CD4-positive, CD25-positive, alpha-beta regulatory T cell (primary cell): ENCODE data around the gene S100A4. TPM values are rescaled to one million over a fixed set of nuclear protein-coding genes. Genes with fewer than 3 reads are reported as not detected.

Experiments used
- ATAC-seq, 2 donors: fragments of 150-1000 bp; cut with Tn5 transposase; one replicate each; pipeline ENCODE4 v1.10.0; 2021; ENCODE audit warnings: low read depth in 2 of 2, moderate number of reproducible peaks in 2 of 2, moderate library complexity in 1 of 2
- DNase-seq, 3 donors: peaks; one replicate each; pipeline versions ENCODE4 v3.0.0 to v3.0.0-alpha.2; 2012 to 2022; ENCODE audit warnings: mixed read lengths in 1 of 3
- H3K27ac ChIP-seq: one replicate; pipeline ENCODE4 v1.7.0; 2013; ENCODE audit warnings: mild to moderate bottlenecking, low read length; ENCODE audit not compliant: insufficient read depth, poor library complexity, severe bottlenecking
- H3K27me3 ChIP-seq: one replicate; pipeline ENCODE4 v1.7.0; 2013; ENCODE audit warnings: low read length; ENCODE audit not compliant: control insufficient read depth, insufficient read depth
- H3K36me3 ChIP-seq: one replicate; pipeline ENCODE4 v1.7.0; 2013; ENCODE audit warnings: mild to moderate bottlenecking, low read length, moderate library complexity; ENCODE audit not compliant: control insufficient read depth, insufficient read depth
- H3K4me1 ChIP-seq: 2 replicates; pipeline ENCODE4 v1.7.0; 2013; ENCODE audit warnings: mild to moderate bottlenecking, low read length; ENCODE audit not compliant: insufficient read depth, control insufficient read depth, poor library complexity, severe bottlenecking
- H3K4me3 ChIP-seq: one replicate; pipeline ENCODE4 v1.7.0; 2013; ENCODE audit warnings: low read depth, mild to moderate bottlenecking, low read length, moderate library complexity
- H3K9me3 ChIP-seq, 2 experiments: 1 replicate in 1 of 2; 2 replicates in 1 of 2; pipeline ENCODE4 v1.7.0; 2013; ENCODE audit warnings: low read length in 2 of 2, mild to moderate bottlenecking in 1 of 2, moderate library complexity in 1 of 2; ENCODE audit not compliant: control insufficient read depth in 2 of 2
- H3K27ac Mint-ChIP-seq, 3 donors: one replicate each; pipeline ENCODE4 v1.8.0; 2020 to 2022; ENCODE audit warnings: mild to moderate bottlenecking in 3 of 3, mixed read lengths in 3 of 3, moderate library complexity in 2 of 3
- H3K27me3 Mint-ChIP-seq: one replicate; pipeline ENCODE4 v1.8.0; 2022; ENCODE audit warnings: mild to moderate bottlenecking, mixed read lengths
- H3K36me3 Mint-ChIP-seq: one replicate; pipeline ENCODE4 v1.8.0; 2020; ENCODE audit warnings: mixed read lengths
- H3K4me1 Mint-ChIP-seq, 4 donors: one replicate each; pipeline ENCODE4 v1.8.0; 2020 to 2022; ENCODE audit warnings: mixed read lengths in 4 of 4, mild to moderate bottlenecking in 1 of 4
- H3K4me3 Mint-ChIP-seq, 4 donors: one replicate each; pipeline ENCODE4 v1.8.0; 2020 to 2022; ENCODE audit warnings: mild to moderate bottlenecking in 4 of 4, mixed read lengths in 4 of 4, moderate library complexity in 3 of 4
- H3K9me3 Mint-ChIP-seq, 7 donors: one replicate each; pipeline ENCODE4 v1.8.0; 2020 to 2022; ENCODE audit warnings: mixed read lengths in 7 of 7, mild to moderate bottlenecking in 3 of 7, moderate library complexity in 2 of 7
- polyA plus RNA-seq, 4 donors: library from polyadenylated mRNA; unstranded; fragments of 300-500 nt; fragmentation: Illumina TruSeq; gene quantifications; one replicate each; pipeline ENCODE4 v1.2.3, GENCODE V29; 2021
- total RNA-seq: library from RNA; stranded (reverse); gene quantifications from one replicate; pipeline ENCODE4 v1.2.3, GENCODE V29; 2022

Gene S100A4
- total and polyA plus RNA-seq, 5 donors from 2014 or later: 928 to 4,309 (median 2,680) TPM

DNA sequence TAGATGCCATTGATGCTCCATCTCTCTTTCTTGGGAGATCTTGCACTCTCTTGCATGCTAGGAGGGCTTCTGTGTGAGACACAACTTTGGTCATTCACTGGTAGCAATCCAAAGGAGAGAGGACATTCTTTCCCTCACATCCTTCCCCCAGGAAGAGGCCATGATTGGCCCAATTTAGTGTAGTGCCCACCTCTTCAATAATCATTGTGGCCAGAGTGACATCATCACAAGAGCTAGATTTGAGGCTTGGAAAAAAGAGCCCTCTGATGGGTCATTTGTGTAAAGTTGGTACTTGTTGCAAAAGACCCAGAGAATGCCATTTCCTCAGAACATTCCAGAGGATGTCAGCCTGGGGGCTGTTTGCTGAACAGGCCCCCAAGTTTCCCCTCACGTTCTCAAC, 40.0 kb downstream of the S100A4 start:
- Histone ChIP-seq H3K36me3 (no peaks in the 10 kb centered on the region), H3K9me3 (no peaks in the 10 kb centered on the region), H3K27me3 (no peaks in the 10 kb centered on the region), H3K4me3 (no peak overlapping the region), H3K4me1 (no peaks in the 10 kb centered on the region), H3K27ac (no peak overlapping the region)
- H3K4me3 Mint-ChIP-seq: no peak overlapping the region
- no peak for DNase-seq
- no peaks in the 10 kb centered on the region for H3K36me3 Mint-ChIP-seq
- no peak for ATAC-seq
- H3K27me3 Mint-ChIP-seq: peaks cover 19% of the 10 kb centered on the region
- H3K4me1 Mint-ChIP-seq: peaks cover 0 to under 1% (median 0%) of the 10 kb centered on the region in 4 donors
- peaks cover 0 to 3% (median 0%) of the 10 kb centered on the region in 7 donors for H3K9me3 Mint-ChIP-seq
- no peak overlapping the region for H3K27ac Mint-ChIP-seq

DNA sequence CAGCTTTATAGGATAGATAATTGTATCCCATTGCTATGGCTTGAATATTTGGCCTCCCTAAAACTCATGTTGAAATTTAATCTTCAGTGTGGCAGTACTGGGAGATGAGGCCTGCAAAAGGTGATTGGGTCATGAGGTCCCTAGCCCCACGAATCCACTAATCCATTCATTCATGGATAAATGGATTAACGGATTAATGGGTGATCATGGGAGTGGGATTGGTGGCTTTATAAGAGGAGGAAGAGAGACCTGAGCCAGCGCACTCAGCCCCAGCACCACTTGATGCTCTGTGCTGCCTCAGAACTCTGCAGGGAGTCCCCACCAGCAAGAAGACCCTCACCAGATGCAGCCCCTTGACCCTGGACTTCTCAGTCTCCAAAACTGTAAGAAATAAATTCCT, 41.8 kb downstream of the S100A4 start:
- Histone ChIP-seq H3K4me3 (no peak overlapping the region), H3K36me3 (no peaks in the 10 kb centered on the region), H3K27ac (no peak overlapping the region), H3K27me3 (peaks cover 8% of the 10 kb centered on the region), H3K4me1 (no peaks in the 10 kb centered on the region), H3K9me3 (no peaks in the 10 kb centered on the region)
- DNase-seq: no peak
- H3K36me3 Mint-ChIP-seq: no peaks in the 10 kb centered on the region
- no peak for ATAC-seq
- no peak overlapping the region for H3K4me3 Mint-ChIP-seq
- H3K9me3 Mint-ChIP-seq: no peaks in the 10 kb centered on the region
- no peak overlapping the region for H3K27ac Mint-ChIP-seq
- H3K4me1 Mint-ChIP-seq: no peaks in the 10 kb centered on the region
- H3K27me3 Mint-ChIP-seq: peaks cover 33% of the 10 kb centered on the region

DNA sequence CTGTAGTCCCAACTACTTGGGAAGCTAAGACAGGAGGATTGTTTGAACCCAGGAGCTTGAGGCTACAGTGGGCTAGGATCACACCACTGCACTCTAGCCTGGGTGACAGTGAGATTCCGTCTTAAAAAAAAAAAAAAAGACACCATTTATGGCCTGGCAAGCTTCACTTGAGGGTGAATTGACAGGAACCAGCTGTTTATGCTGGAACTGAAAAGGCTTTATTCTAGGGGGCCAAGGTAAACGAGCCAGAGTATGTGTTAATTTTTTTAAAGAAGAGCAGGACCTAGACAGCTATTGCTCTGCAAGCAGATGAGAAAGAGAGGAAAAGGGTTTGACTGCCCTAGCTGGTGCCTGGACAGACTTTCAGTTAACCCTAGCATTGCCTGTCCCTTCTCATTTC, 46.9 kb downstream of the S100A4 start:
- ATAC-seq: no peak
- no peak overlapping the region for H3K27ac Mint-ChIP-seq
- H3K9me3 ChIP-seq: no peaks in the 10 kb centered on the region
- H3K4me1 Mint-ChIP-seq: peaks cover 0 to 3% (median 0%) of the 10 kb centered on the region in 4 donors
- peaks cover 12% of the 10 kb centered on the region for H3K27me3 ChIP-seq
- no peaks in the 10 kb centered on the region for H3K4me1 ChIP-seq
- H3K27ac ChIP-seq: no peak overlapping the region
- no peaks in the 10 kb centered on the region for H3K36me3 ChIP-seq
- peaks cover 51% of the 10 kb centered on the region for H3K27me3 Mint-ChIP-seq
- H3K4me3 Mint-ChIP-seq: no peak overlapping the region
- no peak overlapping the region for H3K4me3 ChIP-seq
- no peak for DNase-seq
- no peaks in the 10 kb centered on the region for H3K36me3 Mint-ChIP-seq
- H3K9me3 Mint-ChIP-seq: no peaks in the 10 kb centered on the region

DNA sequence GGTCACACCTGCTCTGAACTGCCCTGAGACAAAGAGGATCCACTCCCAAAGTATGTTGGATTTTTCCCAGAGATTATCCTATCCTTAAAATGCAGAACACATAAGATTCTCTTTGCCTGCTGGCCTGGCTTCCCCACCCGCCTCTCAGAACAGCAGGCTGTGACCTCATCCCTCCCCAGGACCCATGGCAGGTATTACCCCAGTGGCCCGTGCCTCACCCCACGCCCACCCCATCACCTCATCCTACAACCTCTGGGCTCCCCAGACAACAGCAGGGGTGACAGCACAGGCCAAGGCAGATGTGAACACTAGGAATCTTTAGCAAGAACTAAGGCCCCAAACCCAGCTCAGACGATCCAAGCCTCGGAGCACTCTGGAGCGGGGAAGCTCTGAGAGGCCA, 50.1 kb downstream of the S100A4 start:
- H3K9me3 ChIP-seq: no peaks in the 10 kb centered on the region
- no peaks in the 10 kb centered on the region for H3K36me3 ChIP-seq
- Mint-ChIP-seq H3K9me3 (peaks cover 0 to 2% (median 0%) of the 10 kb centered on the region in 7 donors), H3K4me3 (no peak overlapping the region), H3K27ac (no peak overlapping the region), H3K27me3 (peaks cover 40% of the 10 kb centered on the region), H3K4me1 (peaks cover 0 to 3% (median 0%) of the 10 kb centered on the region in 4 donors), H3K36me3 (no peaks in the 10 kb centered on the region)
- H3K27ac ChIP-seq: no peak overlapping the region
- H3K4me1 ChIP-seq: no peaks in the 10 kb centered on the region
- DNase-seq: no peak
- ATAC-seq: no peak
- peaks cover 12% of the 10 kb centered on the region for H3K27me3 ChIP-seq
- no peak overlapping the region for H3K4me3 ChIP-seq

DNA sequence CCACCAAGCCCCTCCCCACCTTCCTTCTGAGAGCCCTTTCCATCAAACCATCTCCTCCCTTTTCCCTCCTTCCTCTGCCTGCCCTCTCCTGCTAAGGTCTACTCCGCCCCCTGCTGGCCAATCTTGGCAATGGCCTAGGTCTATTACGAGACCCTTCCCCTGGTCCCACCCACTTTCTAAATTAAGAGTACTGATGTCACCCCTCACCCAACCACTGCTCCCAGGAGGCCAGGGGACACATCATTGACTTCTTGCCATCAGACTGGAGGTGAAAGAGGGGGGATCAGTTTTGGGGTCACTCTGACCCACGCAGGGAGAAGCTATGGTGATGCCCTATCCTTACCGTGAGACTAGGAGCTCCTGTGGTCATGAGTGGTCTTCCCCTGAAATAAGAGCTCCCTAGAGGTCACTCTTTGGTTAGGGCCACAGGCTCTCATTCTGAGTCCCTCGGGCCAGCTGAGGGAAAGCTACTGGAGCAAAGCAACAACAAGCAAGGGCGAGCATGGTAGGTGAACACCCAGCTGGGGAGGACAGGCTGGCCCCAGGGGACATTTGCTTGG, 50.5 kb downstream of the S100A4 start:
- no peaks in the 10 kb centered on the region for H3K36me3 Mint-ChIP-seq
- no peak overlapping the region for H3K27ac Mint-ChIP-seq
- ATAC-seq: peak in 1 of 2 donors; percentile 44

More for the DNA sequence above, 50.5 kb downstream of the S100A4 start:
- Histone ChIP-seq H3K4me1 (no peaks in the 10 kb centered on the region), H3K4me3 (no peak overlapping the region), H3K27ac (no peak overlapping the region), H3K36me3 (no peaks in the 10 kb centered on the region), H3K9me3 (no peaks in the 10 kb centered on the region), H3K27me3 (peaks cover 12% of the 10 kb centered on the region)
- peak overlapping the region in 1 of 4 donors; percentile 70 for H3K4me3 Mint-ChIP-seq
- peaks cover 35% of the 10 kb centered on the region for H3K27me3 Mint-ChIP-seq
- peaks cover 0 to 3% (median 0%) of the 10 kb centered on the region in 4 donors for H3K4me1 Mint-ChIP-seq
- DNase-seq: peak; percentile 55 to 61 (median 56)
- peaks cover 0 to 2% (median 0%) of the 10 kb centered on the region in 7 donors for H3K9me3 Mint-ChIP-seq

Other genes starting within 250 kb of the S100A4 start
- gene PGLYRP3, start 232.9 kb downstream of the S100A4 start, total RNA-seq: not detected
- gene PGLYRP3, start 232.9 kb downstream of the S100A4 start, polyA plus RNA-seq: not detected
- gene PGLYRP4, start 197.0 kb downstream of the S100A4 start, total RNA-seq: 0.20 TPM
- gene PGLYRP4, start 197.0 kb downstream of the S100A4 start, polyA plus RNA-seq: under 1 TPM in 2 of 4 donors, not detected in 2; 0.08 to 0.22 TPM
- not detected for gene S100A9, start 188.0 kb downstream of the S100A4 start, total RNA-seq
- gene S100A9, start 188.0 kb downstream of the S100A4 start, polyA plus RNA-seq: 10 to 100 TPM in 2 of 4 donors, 1 to 10 TPM in 1, under 1 TPM in 1; 0.96 to 37.6 (median 8.6) TPM
- not detected for gene S100A12, start 170.2 kb downstream of the S100A4 start, total RNA-seq
- gene S100A12, start 170.2 kb downstream of the S100A4 start, polyA plus RNA-seq: 1 to 10 TPM in 1 of 4 donors, under 1 TPM in 1, not detected in 2; 0.51 to 2.2 TPM
- gene S100A8, start 154.7 kb downstream of the S100A4 start, total RNA-seq: not detected
- gene S100A8, start 154.7 kb downstream of the S100A4 start, polyA plus RNA-seq: 10 to 100 TPM in 1 of 4 donors, 1 to 10 TPM in 2, not detected in 1; 2.7 to 32.7 (median 7.8) TPM
- not detected for gene S100A7A, start 129.3 kb downstream of the S100A4 start, total RNA-seq
- gene S100A7A, start 129.3 kb downstream of the S100A4 start, polyA plus RNA-seq: not detected
- not detected for gene S100A7, start 85.2 kb downstream of the S100A4 start, total RNA-seq
- gene S100A7, start 85.2 kb downstream of the S100A4 start, polyA plus RNA-seq: not detected
- 304 TPM for gene S100A6, start 9.8 kb downstream of the S100A4 start, total RNA-seq
- 1,000 to 10,000 TPM in 2 of 4 donors, 100 to 1,000 TPM in 2; 660 to 1,174 (median 946) TPM for gene S100A6, start 9.8 kb downstream of the S100A4 start, polyA plus RNA-seq
- gene S100A5, start 4.9 kb downstream of the S100A4 start, total RNA-seq: 1.8 TPM
- gene S100A5, start 4.9 kb downstream of the S100A4 start, polyA plus RNA-seq: 1 to 10 TPM; 1.2 to 3.0 (median 1.7) TPM
- not detected for gene S100A3, start 3.5 kb upstream of the S100A4 start, total RNA-seq
- not detected for gene S100A3, start 3.5 kb upstream of the S100A4 start, polyA plus RNA-seq
- not detected for gene S100A2, start 20.0 kb upstream of the S100A4 start, total RNA-seq
- not detected for gene S100A2, start 20.0 kb upstream of the S100A4 start, polyA plus RNA-seq
- gene S100A16, start 67.3 kb upstream of the S100A4 start, total RNA-seq: not detected
- gene S100A16, start 67.3 kb upstream of the S100A4 start, polyA plus RNA-seq: not detected
- not detected for gene S100A14, start 70.5 kb upstream of the S100A4 start, total RNA-seq
- gene S100A14, start 70.5 kb upstream of the S100A4 start, polyA plus RNA-seq: not detected
- 6.4 TPM for gene S100A13, start 81.7 kb upstream of the S100A4 start, total RNA-seq
- 1 to 10 TPM in 2 of 4 donors, under 1 TPM in 2; 0.41 to 1.8 (median 1.3) TPM for gene S100A13, start 81.7 kb upstream of the S100A4 start, polyA plus RNA-seq
- gene S100A1, start 82.6 kb upstream of the S100A4 start, total RNA-seq: not detected
- gene S100A1, start 82.6 kb upstream of the S100A4 start, polyA plus RNA-seq: not detected
- 85.1 TPM for gene CHTOP, start 88.3 kb upstream of the S100A4 start, total RNA-seq
- 10 to 100 TPM; 57.5 to 73.1 (median 65.8) TPM for gene CHTOP, start 88.3 kb upstream of the S100A4 start, polyA plus RNA-seq
- gene SNAPIN, start 112.9 kb upstream of the S100A4 start, total RNA-seq: 21.5 TPM
- gene SNAPIN, start 112.9 kb upstream of the S100A4 start, polyA plus RNA-seq: 100 to 1,000 TPM in 1 of 4 donors, 10 to 100 TPM in 3; 84.9 to 120 (median 93.7) TPM
- 127 TPM for gene ILF2, start 125.2 kb upstream of the S100A4 start, total RNA-seq
- gene ILF2, start 125.2 kb upstream of the S100A4 start, polyA plus RNA-seq: 100 to 1,000 TPM; 133 to 162 (median 150) TPM
- gene NPR1, start 132.9 kb upstream of the S100A4 start, total RNA-seq: not detected
- not detected for gene NPR1, start 132.9 kb upstream of the S100A4 start, polyA plus RNA-seq
- gene INTS3, start 182.2 kb upstream of the S100A4 start, total RNA-seq: 39.5 TPM
- 1 to 10 TPM; 6.9 to 9.4 (median 8.1) TPM for gene INTS3, start 182.2 kb upstream of the S100A4 start, polyA plus RNA-seq
- gene SLC27A3, start 229.6 kb upstream of the S100A4 start, total RNA-seq: 8.3 TPM
- gene SLC27A3, start 229.6 kb upstream of the S100A4 start, polyA plus RNA-seq: 1 to 10 TPM; 5.4 to 8.3 (median 5.9) TPM